ENCODE data around the gene RHOF.

RHOF gene

GRCh38 chr12:121811434-121812319, 18.2 kb upstream of the RHOF start:
- peaks cover 9% of the 10 kb centered on the region; the same call in 1 of the 2 replicates for H3K4me1 ChIP-seq
- H3K27me3 ChIP-seq, result no peaks in the 10 kb centered on the region
- DNase-seq, result peak; percentile 81
- H3K36me3 ChIP-seq, result peaks cover 70% of the 10 kb centered on the region
- peak; percentile 78 for TF ChIP-seq CTCF (IDR thresholded peaks at IDR 0.05; ENCODE audit: low read depth, low read length)
- H3K9me3 ChIP-seq, result no peaks in the 10 kb centered on the region
- H3K4me3 ChIP-seq (ENCODE audit: low read depth, low read length), result peak overlapping the region; percentile 53

- H3K4me1 ChIP-seq, result peaks cover 10% of the 10 kb centered on the region; the same call in 1 of the 2 replicates
- no peaks in the 10 kb centered on the region for H3K9me3 ChIP-seq
- H3K27me3 ChIP-seq, result no peaks in the 10 kb centered on the region
- peak overlapping the region; percentile 53; the same call in 1 of the 2 replicates for H3K4me3 ChIP-seq (ENCODE audit: low read depth, low read length)
- no peak for TF ChIP-seq CTCF (IDR thresholded peaks at IDR 0.05; ENCODE audit: low read depth, low read length)
- peaks cover 65% of the 10 kb centered on the region for H3K36me3 ChIP-seq
- DNase-seq, result no peak
Observed at GRCh38 chr12:121810833-121811433, 17.4 kb upstream of the RHOF start.

- peaks cover 10% of the 10 kb centered on the region; the same call in 1 of the 2 replicates for H3K4me1 ChIP-seq
- TF ChIP-seq CTCF (IDR thresholded peaks at IDR 0.05; ENCODE audit: low read depth, low read length), result no peak
- H3K9me3 ChIP-seq, result no peaks in the 10 kb centered on the region
- H3K36me3 ChIP-seq, result peaks cover 63% of the 10 kb centered on the region
- no peaks in the 10 kb centered on the region for H3K27me3 ChIP-seq
- H3K4me3 ChIP-seq (ENCODE audit: low read depth, low read length), result no peak overlapping the region
- no peak for DNase-seq
Observed at GRCh38 chr12:121810234-121810817, 16.8 kb upstream of the RHOF start.

GRCh38 chr12:121809712-121810116, 16.2 kb upstream of the RHOF start:
- Histone ChIP-seq H3K27me3 (no peaks in the 10 kb centered on the region), H3K4me1 (peaks cover 10% of the 10 kb centered on the region; the same call in 1 of the 2 replicates), H3K9me3 (no peaks in the 10 kb centered on the region), H3K4me3 (ENCODE audit: low read depth, low read length) (no peak overlapping the region), H3K36me3 (peaks cover 57% of the 10 kb centered on the region)
- no peak for DNase-seq
- no peak for TF ChIP-seq CTCF (IDR thresholded peaks at IDR 0.05; ENCODE audit: low read depth, low read length)

- Histone ChIP-seq H3K36me3 (peaks cover 50% of the 10 kb centered on the region), H3K4me1 (peaks cover 10% of the 10 kb centered on the region; the same call in 1 of the 2 replicates), H3K9me3 (no peaks in the 10 kb centered on the region), H3K4me3 (ENCODE audit: low read depth, low read length) (no peak overlapping the region), H3K27me3 (no peaks in the 10 kb centered on the region)
- no peak for TF ChIP-seq CTCF (IDR thresholded peaks at IDR 0.05; ENCODE audit: low read depth, low read length)
- DNase-seq, result no peak
Observed at GRCh38 chr12:121808623-121809022, 15.1 kb upstream of the RHOF start.

All from BE2C (cell line).